ENCODE measurements around the gene BICC1.

Gene BICC1

GRCh38 chr10:58724781-58725180, 212.1 kb downstream of the BICC1 start:
- Histone ChIP-seq H3K27ac (ENCODE audit: low read depth, low read length) (no peak overlapping the region), H3K4me1 (ENCODE audit: control insufficient read depth, insufficient read depth, low read length, unreplicated experiment) (no peaks in the 10 kb centered on the region), H3K79me2 (ENCODE audit: control insufficient read depth, insufficient read depth, low read length, unreplicated experiment) (no peaks in the 10 kb centered on the region), H3K27me3 (ENCODE audit: insufficient read depth, low read length) (no peaks in the 10 kb centered on the region), H2AFZ (ENCODE audit: low read length, unreplicated experiment) (no peak overlapping the region), H3K4me3 (ENCODE audit: low read depth, low read length) (no peak overlapping the region), H3K36me3 (ENCODE audit: insufficient read depth, low read length) (peaks cover 2% of the 10 kb centered on the region; the same call in 1 of the 2 replicates)

DNA sequence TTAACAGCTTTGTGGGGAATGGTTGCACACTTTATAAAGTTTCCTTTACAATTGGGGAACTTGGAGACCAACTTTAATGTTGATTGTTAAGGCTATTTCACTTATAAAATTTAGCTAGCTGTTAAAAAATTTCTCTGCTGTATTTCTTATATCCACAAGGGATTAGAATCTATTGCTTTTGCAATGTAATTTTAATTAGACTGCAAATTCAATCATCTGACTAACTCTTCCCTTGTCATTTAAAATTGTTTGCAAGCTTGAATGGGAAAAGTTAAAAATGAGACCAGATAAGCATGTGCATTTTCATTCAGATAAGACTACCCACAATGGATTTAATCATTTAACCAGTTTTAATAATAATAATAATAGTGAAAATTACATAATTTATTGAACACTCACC, 213.2 kb downstream of the BICC1 start:
- Histone ChIP-seq H3K4me1 (ENCODE audit: control insufficient read depth, insufficient read depth, low read length, unreplicated experiment) (no peaks in the 10 kb centered on the region), H3K4me3 (ENCODE audit: low read depth, low read length) (no peak overlapping the region), H3K27ac (ENCODE audit: low read depth, low read length) (no peak overlapping the region), H3K79me2 (ENCODE audit: control insufficient read depth, insufficient read depth, low read length, unreplicated experiment) (no peaks in the 10 kb centered on the region), H3K36me3 (ENCODE audit: insufficient read depth, low read length) (peaks cover 3% of the 10 kb centered on the region; the same call in 1 of the 2 replicates), H3K27me3 (ENCODE audit: insufficient read depth, low read length) (no peaks in the 10 kb centered on the region), H2AFZ (ENCODE audit: low read length, unreplicated experiment) (no peak overlapping the region)

DNA sequence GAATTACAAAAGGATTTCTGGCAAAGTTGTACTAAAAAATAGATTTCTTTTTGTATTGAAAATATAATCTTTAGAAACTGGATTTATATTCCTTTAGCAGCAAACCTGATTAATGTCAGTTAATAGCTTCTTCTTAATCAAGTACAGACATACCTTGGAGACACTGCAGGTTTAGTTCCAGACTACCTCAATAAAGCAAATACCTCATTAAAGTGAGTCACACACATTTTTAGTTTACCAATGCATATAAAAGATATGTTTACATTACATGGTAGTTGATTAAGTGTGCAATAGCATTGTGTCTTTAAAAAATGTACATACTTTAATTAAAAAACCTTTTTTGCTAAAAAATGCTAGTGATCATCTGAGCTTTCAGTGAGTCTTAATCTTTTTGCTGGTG, 215.0 kb downstream of the BICC1 start:
- H3K4me3 ChIP-seq (ENCODE audit: low read depth, low read length) = no peak overlapping the region
- H3K27ac ChIP-seq (ENCODE audit: low read depth, low read length) = no peak overlapping the region
- H2AFZ ChIP-seq (ENCODE audit: low read length, unreplicated experiment) = no peak overlapping the region
- no peaks in the 10 kb centered on the region for H3K4me1 ChIP-seq (ENCODE audit: control insufficient read depth, insufficient read depth, low read length, unreplicated experiment)
- no peaks in the 10 kb centered on the region for H3K79me2 ChIP-seq (ENCODE audit: control insufficient read depth, insufficient read depth, low read length, unreplicated experiment)
- H3K36me3 ChIP-seq (ENCODE audit: insufficient read depth, low read length) = peaks cover 5% of the 10 kb centered on the region; the same call in 1 of the 2 replicates
- no peaks in the 10 kb centered on the region for H3K27me3 ChIP-seq (ENCODE audit: insufficient read depth, low read length)

GRCh38 chr10:58731276-58731675, 218.6 kb downstream of the BICC1 start:
- Histone ChIP-seq H2AFZ (ENCODE audit: low read length, unreplicated experiment) (no peak overlapping the region), H3K36me3 (ENCODE audit: insufficient read depth, low read length) (peaks cover 5% of the 10 kb centered on the region; the same call in 1 of the 2 replicates), H3K79me2 (ENCODE audit: control insufficient read depth, insufficient read depth, low read length, unreplicated experiment) (no peaks in the 10 kb centered on the region)

GRCh38 chr10:58733436-58733835, 220.8 kb downstream of the BICC1 start:
- Histone ChIP-seq H2AFZ (ENCODE audit: low read length, unreplicated experiment) (no peak overlapping the region), H3K27me3 (ENCODE audit: insufficient read depth, low read length) (no peaks in the 10 kb centered on the region), H3K36me3 (ENCODE audit: insufficient read depth, low read length) (peaks cover 5% of the 10 kb centered on the region; the same call in 1 of the 2 replicates), H3K27ac (ENCODE audit: low read depth, low read length) (no peak overlapping the region), H3K4me1 (ENCODE audit: control insufficient read depth, insufficient read depth, low read length, unreplicated experiment) (peaks cover 11% of the 10 kb centered on the region), H3K4me3 (ENCODE audit: low read depth, low read length) (no peak overlapping the region), H3K79me2 (ENCODE audit: control insufficient read depth, insufficient read depth, low read length, unreplicated experiment) (no peaks in the 10 kb centered on the region)

More at GRCh38 chr10:58731276-58731675, 218.6 kb downstream of the BICC1 start:
- H3K27me3 ChIP-seq (ENCODE audit: insufficient read depth, low read length) = no peaks in the 10 kb centered on the region
- peaks cover 11% of the 10 kb centered on the region for H3K4me1 ChIP-seq (ENCODE audit: control insufficient read depth, insufficient read depth, low read length, unreplicated experiment)
- no peak overlapping the region for H3K4me3 ChIP-seq (ENCODE audit: low read depth, low read length)
- H3K27ac ChIP-seq (ENCODE audit: low read depth, low read length) = no peak overlapping the region

- H3K27ac ChIP-seq (ENCODE audit: low read depth, low read length) = no peak overlapping the region
- no peaks in the 10 kb centered on the region for H3K79me2 ChIP-seq (ENCODE audit: control insufficient read depth, insufficient read depth, low read length, unreplicated experiment)
- H3K27me3 ChIP-seq (ENCODE audit: insufficient read depth, low read length) = no peaks in the 10 kb centered on the region
- H3K36me3 ChIP-seq (ENCODE audit: insufficient read depth, low read length) = peaks cover 5% of the 10 kb centered on the region; the same call in 1 of the 2 replicates
- H3K4me3 ChIP-seq (ENCODE audit: low read depth, low read length) = no peak overlapping the region
- peaks cover 11% of the 10 kb centered on the region for H3K4me1 ChIP-seq (ENCODE audit: control insufficient read depth, insufficient read depth, low read length, unreplicated experiment)
- no peak overlapping the region for H2AFZ ChIP-seq (ENCODE audit: low read length, unreplicated experiment)
Observed at GRCh38 chr10:58734116-58734515, 221.4 kb downstream of the BICC1 start.

DNA sequence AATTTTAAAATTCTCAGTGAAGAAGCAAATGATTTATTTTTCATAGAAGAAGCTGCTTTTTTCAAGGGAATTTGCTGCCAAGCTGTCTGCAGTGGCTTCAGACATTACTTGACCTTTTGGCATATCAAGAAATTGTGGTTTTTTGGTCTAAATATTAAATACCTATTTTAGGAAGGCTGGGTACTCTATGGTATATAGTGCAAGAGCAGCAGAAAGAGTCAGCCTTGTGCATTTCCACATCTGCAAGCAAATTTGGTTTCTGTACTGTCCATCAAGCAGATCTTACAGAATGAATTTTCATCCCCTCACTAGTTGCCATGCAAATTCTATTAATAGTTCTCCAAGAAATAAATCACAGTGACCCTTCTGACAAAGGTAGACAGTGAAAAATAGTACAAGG, 222.0 kb downstream of the BICC1 start:
- no peaks in the 10 kb centered on the region for H3K27me3 ChIP-seq (ENCODE audit: insufficient read depth, low read length)
- peaks cover 11% of the 10 kb centered on the region for H3K4me1 ChIP-seq (ENCODE audit: control insufficient read depth, insufficient read depth, low read length, unreplicated experiment)
- H3K4me3 ChIP-seq (ENCODE audit: low read depth, low read length) = no peak overlapping the region
- no peak overlapping the region for H2AFZ ChIP-seq (ENCODE audit: low read length, unreplicated experiment)
- peaks cover 3% of the 10 kb centered on the region; the same call in 1 of the 2 replicates for H3K36me3 ChIP-seq (ENCODE audit: insufficient read depth, low read length)
- no peaks in the 10 kb centered on the region for H3K79me2 ChIP-seq (ENCODE audit: control insufficient read depth, insufficient read depth, low read length, unreplicated experiment)
- no peak overlapping the region for H3K27ac ChIP-seq (ENCODE audit: low read depth, low read length)

GRCh38 chr10:58735087-58735486, 222.4 kb downstream of the BICC1 start:
- Histone ChIP-seq H3K4me1 (ENCODE audit: control insufficient read depth, insufficient read depth, low read length, unreplicated experiment) (peaks cover 11% of the 10 kb centered on the region), H3K27ac (ENCODE audit: low read depth, low read length) (no peak overlapping the region), H3K36me3 (ENCODE audit: insufficient read depth, low read length) (0 out of 2 replicates have a peak, but pooled peaks cover 3% of the 10 kb centered on the region), H3K4me3 (ENCODE audit: low read depth, low read length) (no peak overlapping the region), H2AFZ (ENCODE audit: low read length, unreplicated experiment) (no peak overlapping the region), H3K27me3 (ENCODE audit: insufficient read depth, low read length) (no peaks in the 10 kb centered on the region), H3K79me2 (ENCODE audit: control insufficient read depth, insufficient read depth, low read length, unreplicated experiment) (peaks cover 3% of the 10 kb centered on the region)

GRCh38 chr10:58740620-58741369, 228.1 kb downstream of the BICC1 start:
- Histone ChIP-seq H3K4me3 (ENCODE audit: low read depth, low read length) (no peak overlapping the region), H2AFZ (ENCODE audit: low read length, unreplicated experiment) (no peak overlapping the region), H3K4me1 (ENCODE audit: control insufficient read depth, insufficient read depth, low read length, unreplicated experiment) (no peaks in the 10 kb centered on the region), H3K79me2 (ENCODE audit: control insufficient read depth, insufficient read depth, low read length, unreplicated experiment) (peaks cover 3% of the 10 kb centered on the region), H3K27me3 (ENCODE audit: insufficient read depth, low read length) (no peaks in the 10 kb centered on the region), H3K36me3 (ENCODE audit: insufficient read depth, low read length) (no peaks in the 10 kb centered on the region), H3K27ac (ENCODE audit: low read depth, low read length) (no peak overlapping the region)

DNA sequence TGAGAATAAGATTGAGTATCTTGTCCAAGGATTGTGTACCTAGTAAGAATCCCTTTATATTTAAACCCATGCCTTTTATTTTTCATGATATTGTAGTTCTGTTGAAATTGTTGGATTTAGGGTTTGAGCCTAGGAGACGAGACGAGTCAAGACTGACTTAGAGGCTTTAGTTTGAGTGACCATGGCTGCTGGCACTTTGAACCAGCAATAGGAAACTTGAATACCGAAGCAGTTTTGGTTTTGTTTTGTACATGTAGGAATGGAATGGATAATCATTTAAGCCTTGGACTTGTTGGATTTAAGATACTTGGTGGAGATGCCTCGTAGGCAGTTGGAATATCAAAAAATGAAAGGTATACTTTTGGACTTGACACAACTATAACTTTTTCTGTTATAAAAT, 229.0 kb downstream of the BICC1 start:
- no peak overlapping the region for H2AFZ ChIP-seq (ENCODE audit: low read length, unreplicated experiment)
- H3K27me3 ChIP-seq (ENCODE audit: insufficient read depth, low read length) = no peaks in the 10 kb centered on the region
- peak overlapping the region; percentile 61 for H3K4me3 ChIP-seq (ENCODE audit: low read depth, low read length)
- no peaks in the 10 kb centered on the region for H3K4me1 ChIP-seq (ENCODE audit: control insufficient read depth, insufficient read depth, low read length, unreplicated experiment)
- peaks cover 3% of the 10 kb centered on the region for H3K79me2 ChIP-seq (ENCODE audit: control insufficient read depth, insufficient read depth, low read length, unreplicated experiment)
- no peaks in the 10 kb centered on the region for H3K36me3 ChIP-seq (ENCODE audit: insufficient read depth, low read length)
- H3K27ac ChIP-seq (ENCODE audit: low read depth, low read length) = peak overlapping the region; percentile 49

DNA sequence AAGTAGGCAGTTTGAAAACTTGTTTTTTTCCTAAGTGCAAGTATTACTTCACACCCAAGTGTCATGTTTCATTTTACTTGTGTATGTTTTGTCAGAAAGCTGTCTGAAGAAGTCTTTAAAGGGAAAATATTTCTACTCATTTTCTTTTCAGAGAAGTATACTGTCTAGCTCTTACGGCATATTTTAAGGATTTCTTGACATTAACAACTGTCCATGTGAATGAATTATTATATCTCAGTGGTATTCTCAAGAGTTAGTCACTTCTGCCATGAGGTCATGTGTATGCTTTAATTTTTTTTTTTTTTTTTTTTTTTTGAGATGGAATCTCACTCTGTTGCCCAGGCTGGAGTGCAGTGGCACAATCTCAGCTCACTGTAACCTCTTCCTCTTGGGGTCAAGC, 229.5 kb downstream of the BICC1 start:
- Histone ChIP-seq H2AFZ (ENCODE audit: low read length, unreplicated experiment) (no peak overlapping the region), H3K27ac (ENCODE audit: low read depth, low read length) (peak overlapping the region; percentile 49), H3K36me3 (ENCODE audit: insufficient read depth, low read length) (no peaks in the 10 kb centered on the region), H3K4me1 (ENCODE audit: control insufficient read depth, insufficient read depth, low read length, unreplicated experiment) (no peaks in the 10 kb centered on the region), H3K4me3 (ENCODE audit: low read depth, low read length) (peak overlapping the region; percentile 61), H3K27me3 (ENCODE audit: insufficient read depth, low read length) (no peaks in the 10 kb centered on the region), H3K79me2 (ENCODE audit: control insufficient read depth, insufficient read depth, low read length, unreplicated experiment) (peaks cover 3% of the 10 kb centered on the region)
